NCI-H446 treated with DMSO at 0.1 percent for 48 hours (cell line): ENCODE results near the gene G0S2.

Source experiments
- DNase-seq: peaks from one replicate; lab custom pipeline; 2025; lab: John Stamatoyannopoulos, UW

The G0S2 gene

DNA sequence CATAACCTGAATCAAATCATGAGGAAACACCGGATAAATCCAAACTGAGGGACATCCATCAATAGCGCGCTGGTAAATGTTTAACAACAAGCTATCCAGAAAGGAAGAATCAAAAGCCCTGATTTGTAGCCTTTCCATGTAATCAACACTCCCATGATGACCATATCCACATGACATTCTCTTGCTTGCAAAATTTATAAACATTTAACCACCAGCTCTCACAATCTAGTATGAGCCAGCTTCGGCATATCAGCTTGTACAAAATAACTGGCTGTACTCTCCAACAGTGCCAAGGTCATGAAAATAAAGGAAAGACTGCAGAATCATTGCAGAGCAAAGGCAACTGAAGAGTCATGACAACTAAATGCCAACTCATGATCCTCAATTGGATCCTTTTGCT is 45.1 kb downstream of the G0S2 start:
- DNase-seq: no peak

DNA sequence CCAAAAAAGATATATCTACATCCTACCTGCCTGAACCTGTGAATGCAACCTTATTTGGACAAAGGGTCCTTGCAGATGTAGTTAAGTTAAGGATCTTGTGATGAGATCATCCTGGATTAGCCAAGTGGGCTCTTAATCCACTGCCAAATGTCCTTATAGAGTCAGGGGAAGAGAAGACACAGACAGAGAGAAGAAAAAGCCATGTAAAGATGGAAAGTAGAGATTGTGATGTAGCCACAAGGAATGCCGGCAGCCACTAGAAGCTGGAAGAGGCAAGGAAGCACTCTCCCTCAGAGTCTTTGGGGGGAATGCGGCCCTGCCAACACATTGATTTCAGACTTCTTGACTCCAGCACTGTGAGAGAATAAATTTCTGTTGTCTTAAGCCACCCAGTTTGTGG is 45.6 kb downstream of the G0S2 start:
- no peak for DNase-seq

DNA sequence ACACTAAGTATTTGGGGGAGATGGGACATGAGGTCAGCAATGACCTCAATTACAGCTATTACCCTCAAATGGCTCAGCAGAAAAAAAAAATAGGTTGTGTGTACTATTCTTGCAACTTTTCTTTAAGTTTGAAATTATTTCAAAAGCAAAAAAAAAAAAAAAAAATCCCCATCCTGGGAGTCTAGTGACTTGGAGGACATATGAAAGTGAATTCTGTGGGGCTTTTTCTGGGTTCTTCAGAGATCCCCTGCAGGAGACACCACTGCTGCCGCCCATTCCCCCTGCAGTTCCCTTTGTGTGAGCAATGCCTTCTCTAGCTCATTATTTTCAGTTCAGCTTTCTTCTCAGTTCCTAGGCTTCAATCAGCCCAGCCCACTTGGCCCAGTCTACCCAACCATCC is 46.1 kb downstream of the G0S2 start:
- no peak for DNase-seq

DNA sequence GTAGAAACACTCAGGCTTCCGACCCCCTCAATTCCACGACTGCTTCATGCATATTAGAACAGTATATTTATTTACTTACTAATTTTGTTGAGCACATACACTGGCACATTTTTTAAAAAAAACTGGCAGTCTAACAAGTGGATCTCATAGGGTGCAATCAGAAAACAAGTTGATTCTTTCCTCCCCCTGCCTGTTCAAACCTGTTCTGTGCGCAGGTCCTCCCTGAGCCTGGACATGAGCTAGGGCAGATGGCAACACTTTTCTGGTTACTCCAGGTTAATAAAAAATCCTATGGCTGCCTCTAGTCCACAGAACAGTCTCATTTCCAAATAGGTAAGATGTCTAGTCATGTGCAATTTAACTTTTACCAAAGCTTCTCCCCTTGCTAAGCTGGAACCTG is 48.1 kb downstream of the G0S2 start:
- DNase-seq: no peak

DNA sequence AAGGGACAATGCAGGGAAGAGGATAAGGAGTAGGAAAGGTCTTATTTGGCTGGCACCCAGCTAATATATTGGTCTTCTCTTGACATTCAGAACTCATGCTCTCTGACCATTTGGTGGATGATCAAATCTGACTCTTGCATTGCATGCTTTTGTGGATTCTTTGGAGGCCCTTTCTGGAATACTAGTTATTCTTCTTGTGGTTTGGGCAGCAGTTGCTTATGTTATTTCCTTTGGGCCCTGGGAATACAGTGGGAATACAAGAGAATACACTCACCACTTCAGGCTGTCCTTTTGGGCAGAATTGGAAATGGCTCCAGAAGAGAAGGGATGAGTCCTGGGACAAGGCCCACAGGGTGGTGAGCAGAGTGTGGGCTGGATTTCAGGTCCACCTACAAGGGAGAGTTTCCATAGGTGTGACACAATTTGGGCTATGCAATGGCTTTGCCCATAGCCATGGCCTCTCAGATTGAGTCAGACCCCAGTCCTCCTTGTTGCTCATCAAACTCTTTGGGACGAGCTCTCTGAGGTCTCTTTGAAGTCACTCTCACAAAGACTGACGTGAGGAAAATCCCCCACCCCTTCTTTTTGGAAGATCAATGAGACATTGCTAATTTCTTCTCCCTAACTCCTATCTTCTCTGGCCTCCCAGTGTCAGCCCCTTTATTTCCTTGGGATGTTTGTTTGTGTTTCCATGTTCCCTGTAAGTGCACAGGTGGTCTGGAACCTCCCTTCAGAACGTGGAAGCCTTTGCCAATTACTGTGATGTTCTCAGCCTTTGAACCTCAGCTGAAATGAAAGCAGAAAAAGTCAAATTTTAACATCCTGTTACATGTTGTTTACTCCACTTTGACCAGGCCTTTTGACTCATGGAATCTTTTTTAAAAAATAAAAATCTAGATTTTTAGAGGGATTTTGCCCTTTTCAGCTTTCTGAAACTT is 48.8 kb downstream of the G0S2 start:
- no peak for DNase-seq
